ENCODE results near the gene CYP19A1.
"Not testable (repeated sequence)": the region's sequence is repeated elsewhere in the genome, so short reads cannot be mapped to it uniquely, and the experiment has no call there.

The CYP19A1 gene

DNA sequence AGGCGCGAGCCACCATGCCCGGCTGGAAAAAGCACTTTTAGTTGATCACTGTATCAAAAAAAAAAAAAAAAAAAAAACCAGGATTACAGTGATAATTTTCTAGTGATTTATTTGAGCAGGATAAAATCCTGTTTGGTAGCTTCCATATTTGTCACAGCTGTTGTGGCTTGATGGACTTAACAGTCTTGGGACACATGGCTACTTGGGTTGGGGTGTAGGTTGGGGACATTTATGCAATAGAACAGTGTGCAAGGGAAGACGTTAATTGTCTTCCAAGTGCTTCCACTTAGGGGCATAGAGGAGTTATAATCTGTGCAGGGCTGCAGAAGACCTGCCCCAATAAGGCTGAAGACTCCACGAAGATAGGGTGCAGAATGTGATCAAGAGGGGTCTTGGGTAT is 136.8 kb downstream of the CYP19A1 start:
- no peak for DNase-seq

DNA sequence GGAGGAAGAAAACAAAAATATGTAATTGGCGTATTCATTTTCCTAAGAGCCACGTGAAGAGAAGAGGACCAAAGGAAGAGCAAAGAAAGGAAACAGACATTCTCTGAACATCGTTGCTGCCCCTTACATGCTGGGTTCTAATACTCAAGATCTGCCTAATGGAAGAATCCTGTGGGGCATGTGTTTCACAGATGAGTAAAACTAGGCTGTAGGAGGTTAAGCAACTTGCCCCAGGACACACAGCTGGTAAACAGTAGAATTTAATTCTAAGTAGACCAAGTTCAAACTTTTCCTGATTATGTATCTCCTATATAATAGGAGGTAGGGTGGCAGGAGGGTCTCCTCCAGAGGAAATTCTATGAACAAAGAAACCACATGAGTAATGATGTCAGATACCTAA is 137.6 kb downstream of the CYP19A1 start:
- no peak for DNase-seq

DNA sequence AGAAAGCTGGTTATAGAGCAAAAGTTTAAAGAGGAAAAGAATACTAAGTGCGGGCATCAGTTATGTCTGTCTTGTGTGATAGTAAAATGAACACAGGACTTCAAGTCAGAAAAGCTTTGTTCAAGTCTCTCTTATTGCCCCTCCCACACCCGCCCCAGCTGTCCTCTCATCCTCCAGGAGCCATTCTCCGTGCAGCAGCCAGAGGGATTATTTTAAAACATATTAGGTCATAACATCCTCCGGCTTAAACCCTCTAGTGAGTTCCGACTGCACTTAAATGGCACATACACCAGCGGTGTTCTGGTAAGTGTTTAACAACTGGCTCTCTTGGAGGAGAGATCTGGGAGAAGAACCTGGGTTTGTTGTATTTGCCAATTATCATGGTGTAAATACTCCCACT is 138.9 kb downstream of the CYP19A1 start:
- DNase-seq, result no peak

DNA sequence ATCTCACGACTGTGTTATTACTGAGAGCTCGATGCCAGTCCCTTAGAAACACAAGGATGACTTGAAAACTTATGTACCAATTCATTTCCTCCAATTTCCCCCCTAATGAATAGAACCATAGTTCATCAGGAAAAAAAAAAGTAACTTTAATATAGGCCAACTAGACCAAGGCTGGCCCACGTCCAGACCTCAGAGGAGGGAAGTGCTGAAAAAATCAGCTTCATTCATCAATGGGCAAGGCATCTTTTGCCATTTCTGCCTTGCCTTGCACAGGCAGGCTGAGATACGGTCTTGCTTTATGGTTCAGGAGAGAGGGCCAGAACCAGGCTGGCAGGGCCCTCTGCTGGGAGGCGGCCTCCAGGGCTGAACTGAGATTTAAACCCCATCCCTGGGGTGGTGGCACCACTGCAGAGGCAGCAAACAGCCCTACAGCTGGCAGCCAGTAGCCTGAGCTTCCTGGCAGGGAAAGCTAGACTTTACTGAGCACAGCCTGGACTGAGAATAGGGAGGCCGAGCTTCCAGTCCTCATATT is 139.6 kb downstream of the CYP19A1 start:
- no peak for DNase-seq

DNA sequence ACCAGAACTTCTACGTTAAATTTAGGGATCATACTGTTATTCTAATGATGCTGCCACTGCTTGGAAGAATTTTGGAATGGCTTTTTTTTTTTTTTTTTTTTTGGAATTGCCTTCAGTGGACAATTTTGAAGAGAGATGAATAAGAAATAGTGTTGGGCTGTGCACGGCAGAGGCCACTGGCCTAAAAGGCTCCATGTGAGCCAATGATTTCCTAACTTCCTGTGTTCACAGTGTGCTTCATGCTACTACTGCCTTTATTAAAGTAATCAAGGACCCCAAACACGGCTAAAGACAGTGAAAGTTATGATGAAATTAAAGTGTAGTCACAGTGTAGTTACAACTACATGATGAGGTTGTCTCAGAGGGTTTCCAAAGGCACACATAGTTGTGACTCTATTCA is 142.9 kb downstream of the CYP19A1 start:
- no peak for DNase-seq

DNA sequence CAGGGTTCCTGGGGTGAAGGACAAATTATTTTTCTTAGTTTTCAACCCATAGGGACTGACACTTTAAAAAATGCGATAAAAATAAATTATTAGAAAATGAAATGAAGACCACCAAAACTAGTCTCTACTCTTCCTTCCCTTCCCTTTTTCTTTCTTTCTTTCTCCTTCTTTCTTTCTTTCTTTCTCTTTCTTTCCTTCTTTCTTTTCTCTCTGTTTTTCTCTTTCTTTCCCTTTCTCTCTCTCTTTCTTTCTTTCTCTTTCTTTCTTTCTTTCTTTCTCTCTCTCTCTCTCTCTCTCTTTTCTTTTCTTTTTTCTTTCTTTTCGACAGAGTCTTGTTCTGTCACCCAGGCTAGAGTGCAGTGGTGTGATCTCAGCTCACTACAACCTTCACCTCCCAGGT is 144.4 kb downstream of the CYP19A1 start:
- no peak for DNase-seq

DNA sequence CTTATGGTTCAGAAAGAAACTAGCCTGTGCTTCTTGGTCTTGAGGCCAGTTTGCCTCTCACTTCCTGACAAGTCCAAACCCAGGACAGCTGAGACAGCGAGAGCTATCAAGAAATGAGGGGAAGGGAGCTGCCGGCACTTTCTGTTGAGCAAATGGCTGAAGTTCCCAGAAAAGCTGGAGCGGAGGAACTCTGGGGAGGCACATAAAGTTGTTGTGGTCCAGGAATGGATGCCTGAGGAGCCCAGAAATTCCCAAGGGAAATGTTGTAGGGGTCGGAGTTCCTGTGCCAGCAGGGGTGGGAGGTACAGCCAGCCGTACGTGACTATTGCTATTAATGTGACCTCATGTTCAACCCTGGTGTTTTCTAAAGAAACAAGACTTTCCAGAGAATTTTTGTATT is 144.9 kb downstream of the CYP19A1 start:
- DNase-seq, result no peak

DNA sequence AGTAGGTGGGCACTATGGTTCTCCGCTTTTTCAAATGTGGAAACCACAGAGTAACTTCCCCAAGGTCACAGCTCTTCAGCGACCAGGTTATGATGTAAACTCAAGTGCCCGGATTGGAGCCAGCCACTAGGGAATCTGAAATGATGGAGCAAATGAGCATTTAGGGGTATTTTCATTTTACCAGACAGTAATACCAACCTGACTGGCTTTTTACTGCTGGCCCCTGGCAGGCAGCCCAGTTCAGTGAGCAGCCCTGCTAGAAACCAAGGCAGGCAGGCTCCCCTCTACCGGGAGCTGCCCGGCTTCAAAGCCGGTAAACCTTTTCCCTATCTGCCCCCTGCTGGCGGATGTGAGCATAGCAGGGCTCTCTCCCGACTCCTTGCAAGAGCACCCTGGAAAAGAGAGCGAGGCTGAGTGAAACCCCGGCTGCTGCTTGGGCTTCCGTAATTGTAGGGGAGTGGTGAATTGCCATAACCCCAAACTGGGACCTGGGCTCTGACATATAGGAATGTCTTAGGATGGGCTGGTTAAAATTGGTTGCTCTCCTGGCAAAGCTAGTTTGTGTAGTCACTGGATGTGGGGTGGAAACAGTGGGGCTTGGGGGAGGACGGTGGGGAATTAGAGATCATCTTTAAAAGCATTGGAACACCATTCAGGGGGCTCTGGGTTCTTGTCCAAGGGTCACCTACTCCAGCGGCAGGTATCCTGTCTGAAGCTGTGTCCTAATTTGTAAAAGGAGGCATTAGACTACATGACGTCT is 145.7 kb downstream of the CYP19A1 start:
- DNase-seq, result peak; percentile 47

DNA sequence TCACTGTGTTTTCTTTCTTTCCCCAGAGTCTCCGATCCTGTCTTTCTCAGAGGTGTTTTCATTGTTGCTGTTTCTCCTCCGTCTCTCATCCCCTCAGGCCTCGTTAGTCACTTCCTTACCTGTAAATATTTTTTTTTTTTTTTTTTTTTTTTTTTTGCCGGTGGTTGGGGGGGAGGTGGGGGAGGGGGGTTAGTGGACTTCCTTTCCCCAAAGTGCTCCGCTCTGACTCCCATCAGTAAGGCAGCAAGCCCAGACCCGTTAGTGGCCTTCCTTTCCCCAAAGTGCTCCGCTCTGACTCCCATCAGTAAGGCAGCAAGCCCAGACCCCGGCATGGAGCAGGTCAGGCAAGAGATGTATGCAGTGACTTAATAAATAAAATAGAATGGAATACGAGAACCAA is 146.6 kb downstream of the CYP19A1 start:
- no peak for DNase-seq

DNA sequence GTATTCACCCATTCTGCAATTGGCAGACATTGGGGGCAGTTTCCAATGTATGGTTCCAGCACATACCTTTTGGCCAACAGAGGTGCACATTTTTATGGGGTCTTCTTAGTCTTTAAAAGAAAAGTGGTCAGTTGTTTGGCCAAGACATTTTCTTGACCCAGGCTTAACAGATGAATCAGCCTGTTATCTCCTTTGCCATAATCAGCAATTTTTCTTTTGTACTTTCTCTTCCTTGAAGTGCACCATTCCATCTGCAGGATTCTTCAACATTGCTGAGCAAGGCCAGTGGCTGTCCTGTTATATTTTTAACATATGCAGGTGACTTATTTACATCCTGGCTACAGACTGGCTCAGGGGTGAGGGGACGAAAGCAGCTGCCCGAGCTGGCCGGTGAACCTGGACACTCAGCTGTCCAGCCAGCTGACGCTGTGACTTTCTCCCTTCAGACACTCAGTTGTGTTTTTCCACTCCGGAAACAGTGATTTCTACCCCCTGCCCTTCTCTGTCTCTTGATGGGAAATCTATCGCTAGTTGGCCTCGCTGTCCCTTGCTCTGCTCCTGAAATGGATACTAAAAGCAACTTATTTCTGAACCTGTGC is 147.2 kb downstream of the CYP19A1 start:
- no peak for DNase-seq

DNA sequence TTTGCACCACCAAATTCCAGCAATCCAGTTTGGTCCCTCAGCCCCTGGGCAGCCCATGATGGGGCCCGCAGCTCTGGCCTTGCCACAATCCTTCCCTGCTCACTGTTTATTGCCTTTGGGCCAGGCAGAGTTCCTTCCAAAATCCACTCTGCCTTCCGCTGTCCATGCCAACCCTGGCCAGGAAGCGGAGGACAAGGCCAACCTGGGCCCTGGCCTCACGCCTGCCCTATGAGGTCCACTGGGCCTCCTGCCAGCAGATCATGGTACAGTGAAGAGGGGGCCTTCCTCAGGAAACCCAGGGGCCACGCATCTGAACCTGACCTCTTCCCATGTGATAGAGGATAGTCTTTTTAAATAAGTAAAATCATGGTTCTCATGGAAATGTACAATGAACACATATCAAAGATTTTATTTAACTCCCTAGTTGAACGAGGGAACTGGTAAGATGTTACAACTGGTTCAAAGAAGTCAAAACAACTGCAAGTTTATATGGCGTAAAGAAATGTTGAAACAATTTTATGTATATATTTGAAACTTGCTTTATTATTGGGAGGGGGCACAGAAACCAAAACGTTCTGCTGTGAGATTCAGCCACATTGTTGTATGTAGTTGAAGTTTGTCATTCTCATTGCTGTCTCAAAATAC is 147.8 kb downstream of the CYP19A1 start:
- no peak for DNase-seq

DNA sequence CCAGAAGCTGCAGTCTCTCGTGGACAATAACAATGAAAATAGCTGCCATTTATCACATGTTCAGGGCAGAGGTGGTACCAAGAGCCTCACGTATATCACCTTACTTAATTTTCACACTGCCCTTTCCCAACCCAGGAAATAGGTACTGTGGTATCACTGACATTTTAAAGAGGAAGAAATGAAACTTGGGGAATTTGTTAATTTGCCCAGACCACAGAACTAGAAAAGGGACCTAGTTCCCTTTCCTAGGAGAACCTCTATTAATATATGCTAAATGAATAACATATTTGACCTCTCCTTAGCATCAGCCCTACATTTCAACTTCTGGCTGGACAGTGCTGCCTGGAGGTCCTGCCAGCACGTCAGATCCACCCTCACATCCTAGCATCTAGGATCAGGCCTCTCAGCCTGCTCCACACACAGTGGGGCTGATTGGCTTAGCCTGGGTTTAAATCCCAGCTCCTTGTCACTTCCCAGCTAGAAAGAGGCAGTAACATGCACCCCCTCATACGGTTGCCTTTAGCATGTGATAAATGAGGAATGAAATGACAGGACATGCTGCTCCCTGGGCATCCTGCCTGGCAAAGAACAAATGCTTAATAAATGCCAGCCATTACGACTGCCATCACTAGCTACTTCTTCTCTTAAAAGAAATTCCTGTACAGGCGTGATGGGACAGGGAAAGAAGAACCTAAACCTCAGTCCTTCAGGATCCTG is 148.6 kb downstream of the CYP19A1 start:
- DNase-seq, result no peak

DNA sequence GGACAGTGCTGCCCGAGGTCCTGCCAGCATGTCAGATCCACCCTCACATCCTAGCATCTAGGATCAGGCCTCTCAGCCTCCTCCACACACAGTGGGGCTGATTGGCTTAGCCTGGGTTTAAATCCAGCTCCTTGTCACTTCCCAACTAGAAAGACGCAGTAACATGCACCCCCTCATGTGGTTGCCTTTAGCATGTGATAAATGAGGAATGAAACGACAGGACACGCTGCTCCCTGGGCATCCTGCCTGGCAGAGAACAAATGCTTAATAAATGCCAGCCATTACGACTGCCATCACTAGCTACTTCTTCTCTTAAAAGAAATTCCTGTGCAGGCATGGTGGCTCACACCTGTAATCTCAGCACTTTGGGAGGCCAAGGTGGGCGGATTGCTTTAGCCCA is 149.6 kb downstream of the CYP19A1 start:
- not testable (repeated sequence) for DNase-seq

DNA sequence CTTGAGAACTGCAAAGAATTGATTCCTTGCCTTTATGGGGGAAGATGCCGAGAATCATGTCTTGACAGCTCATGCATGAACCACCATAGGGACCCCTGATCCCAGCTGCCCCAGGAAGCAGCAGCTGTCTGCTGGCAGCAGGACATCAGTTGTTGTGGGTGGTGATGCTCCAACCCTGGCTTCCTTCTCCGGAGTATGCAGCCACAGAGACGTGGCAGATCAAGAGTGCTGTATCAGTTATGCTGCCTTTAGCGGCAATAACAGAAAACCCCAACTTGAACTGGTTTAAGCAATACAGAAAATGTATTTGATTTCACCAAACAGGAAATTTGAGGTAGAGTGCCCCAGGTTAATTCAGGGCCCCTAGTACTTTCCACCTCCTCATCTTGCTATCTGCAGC is 151.5 kb downstream of the CYP19A1 start:
- DNase-seq, result no peak

DNA sequence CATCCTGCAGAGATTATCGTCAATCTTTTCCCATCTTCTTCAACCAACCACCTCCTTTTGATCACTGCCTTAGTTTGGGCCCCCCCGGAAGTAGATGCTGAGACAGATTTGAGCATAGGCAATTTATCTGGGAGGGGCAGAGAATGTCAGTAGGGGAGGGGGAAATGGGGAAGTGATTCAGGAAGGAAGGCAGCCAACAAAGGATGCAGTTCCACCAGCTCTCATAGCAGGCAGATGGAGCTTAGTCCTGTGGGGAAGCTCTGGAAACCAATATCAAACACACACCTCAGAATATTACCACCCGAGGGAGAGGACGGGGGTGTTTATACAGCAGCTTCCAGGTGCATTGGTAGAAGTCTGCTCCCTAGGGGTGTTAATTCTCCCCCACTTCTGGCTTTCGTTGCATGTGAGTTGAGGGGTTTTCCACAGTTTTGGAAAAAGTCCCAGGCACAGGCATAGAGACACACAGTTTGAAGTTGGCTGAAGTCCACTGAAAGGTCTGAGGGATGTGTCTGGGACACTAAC is 152.2 kb downstream of the CYP19A1 start:
- DNase-seq, result no peak

DNA sequence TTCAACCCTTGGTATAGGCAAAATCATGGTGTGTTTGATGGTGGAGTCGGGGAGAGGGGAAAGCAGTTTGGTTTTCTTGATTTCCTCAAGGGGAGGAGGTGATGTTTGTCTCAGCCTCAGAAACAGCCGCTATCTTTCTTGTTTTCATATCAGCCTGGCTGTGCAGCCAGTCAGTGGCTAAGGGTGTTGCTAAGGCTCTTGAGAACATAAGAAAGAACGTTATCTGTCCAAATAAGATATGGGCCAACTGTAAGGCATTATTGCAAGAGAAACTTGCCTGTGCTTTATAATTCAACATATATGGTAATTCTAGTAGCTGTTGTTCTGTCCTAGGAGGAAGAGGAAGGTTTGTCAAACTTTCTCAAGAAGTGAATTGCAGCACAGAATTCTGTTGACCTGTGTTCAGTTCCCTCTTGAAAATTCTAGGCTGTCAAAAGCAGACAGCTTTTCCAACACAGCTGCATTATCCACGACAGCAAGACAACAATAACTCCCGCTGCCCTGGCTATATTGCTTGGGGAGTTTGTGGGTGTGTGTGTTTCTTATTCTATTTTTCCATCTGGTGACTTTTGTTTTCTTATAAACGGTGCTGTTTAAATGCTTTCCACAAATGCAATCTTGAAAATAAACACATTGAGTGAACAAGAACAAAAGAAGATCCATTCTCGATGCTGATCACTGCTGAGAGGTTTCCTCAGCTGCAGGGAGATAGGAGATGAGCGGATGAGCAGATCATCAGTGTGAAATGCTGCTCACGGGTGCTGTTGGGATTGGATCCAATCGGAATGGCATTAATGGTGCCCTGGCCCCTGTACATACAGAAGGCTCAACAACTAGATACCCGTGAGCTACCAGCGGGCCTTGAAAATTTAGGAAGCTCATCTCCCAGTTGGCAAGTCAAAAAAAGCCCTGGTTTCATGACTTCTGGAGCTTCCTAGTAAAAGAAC is 152.9 kb downstream of the CYP19A1 start:
- no peak for DNase-seq

DNA sequence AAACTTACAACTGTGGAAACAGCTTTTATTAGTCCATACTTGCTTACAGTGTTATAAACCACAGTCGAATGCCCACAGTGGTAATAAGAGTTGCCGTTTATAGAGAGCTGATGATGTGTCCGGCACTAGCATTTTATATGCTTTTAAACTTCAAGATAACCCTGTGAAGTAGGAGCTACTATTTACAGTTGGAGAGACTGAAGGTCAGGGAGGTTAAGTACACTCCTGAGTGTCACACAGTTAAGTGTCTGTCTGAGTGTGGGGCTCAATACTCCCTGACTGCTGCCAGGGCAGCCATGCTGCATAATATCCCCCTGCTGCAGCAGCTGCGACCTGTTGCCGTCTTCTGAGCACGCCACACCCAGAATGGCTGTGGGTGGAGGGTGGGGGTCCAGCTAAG is 153.8 kb downstream of the CYP19A1 start:
- DNase-seq, result no peak

DNA sequence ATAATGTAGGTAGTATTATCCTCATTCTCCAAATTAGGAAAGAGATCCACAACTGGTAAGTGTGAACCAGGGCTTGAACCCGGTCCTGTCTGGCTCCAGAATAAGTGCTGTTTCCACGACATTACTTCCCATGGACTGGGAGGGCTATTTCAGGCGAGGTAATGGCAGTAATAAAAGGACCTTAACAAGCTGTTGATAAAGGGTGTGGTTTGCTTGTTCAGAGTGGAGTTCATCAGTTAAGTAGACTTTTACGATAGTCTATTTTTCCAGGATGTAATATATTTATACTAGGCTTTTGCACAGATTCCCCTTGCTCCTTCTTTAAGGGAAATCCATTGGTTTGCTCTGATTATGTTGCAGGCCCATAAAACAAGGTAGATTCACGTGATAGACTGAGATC is 155.3 kb downstream of the CYP19A1 start:
- DNase-seq, result no peak

DNA sequence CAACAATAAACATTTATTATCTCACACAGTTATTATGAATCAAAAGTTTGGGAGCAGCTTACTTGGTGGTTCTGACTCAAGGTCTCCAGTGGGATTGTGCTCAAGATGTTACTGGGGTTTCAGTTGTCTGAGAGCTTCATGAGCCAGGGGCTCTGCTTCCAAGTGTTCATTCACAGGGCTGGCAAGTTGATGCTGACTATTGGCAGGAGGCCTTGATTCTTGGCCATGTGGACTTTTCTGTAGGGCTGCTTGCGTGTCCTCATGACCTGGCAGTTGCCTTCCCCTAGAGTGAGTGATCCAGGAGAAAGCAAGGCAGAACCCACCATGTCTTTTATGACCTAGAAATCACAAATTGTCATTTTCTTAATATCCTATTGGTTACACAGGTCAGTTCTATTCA is 156.5 kb downstream of the CYP19A1 start:
- no peak for DNase-seq

DNA sequence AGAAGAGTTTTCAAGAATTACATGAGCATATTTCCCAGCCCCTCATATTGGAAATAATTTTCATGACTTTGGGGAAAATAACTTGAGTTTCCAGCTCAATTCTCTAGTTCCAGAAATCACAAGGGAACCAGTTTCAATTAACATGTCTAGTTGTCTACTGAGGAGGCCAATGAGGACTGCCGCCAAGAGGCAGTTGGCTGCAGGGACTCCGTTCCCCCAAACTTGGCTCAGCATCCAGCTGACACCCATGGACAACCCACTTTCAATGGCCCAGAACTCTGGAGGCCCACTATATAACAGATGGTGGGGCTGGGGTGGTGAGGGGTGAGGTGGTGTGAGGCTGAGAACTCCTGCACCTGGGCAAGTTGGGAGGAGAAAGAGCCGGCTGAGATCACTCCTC is 157.2 kb downstream of the CYP19A1 start:
- no peak for DNase-seq

DNA sequence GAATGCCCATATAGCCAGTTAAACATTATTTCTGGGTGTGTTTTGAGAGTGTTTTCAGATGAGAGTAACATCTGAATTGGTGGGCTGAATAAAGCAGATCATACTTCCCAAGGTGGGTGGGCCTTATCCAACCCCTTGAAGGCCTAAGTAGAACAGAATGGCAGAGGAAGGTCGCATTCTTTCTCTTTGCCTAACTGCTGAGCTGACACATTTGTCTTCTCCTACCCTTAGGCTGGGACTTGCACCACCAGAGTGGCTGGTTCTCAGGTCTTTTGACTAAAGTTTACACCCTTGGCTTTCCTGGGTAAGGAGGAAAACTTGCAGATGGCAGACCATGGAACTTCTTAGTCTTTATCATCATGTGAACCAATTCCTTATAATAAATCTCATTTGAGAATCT is 157.9 kb downstream of the CYP19A1 start:
- DNase-seq, result no peak

DNA sequence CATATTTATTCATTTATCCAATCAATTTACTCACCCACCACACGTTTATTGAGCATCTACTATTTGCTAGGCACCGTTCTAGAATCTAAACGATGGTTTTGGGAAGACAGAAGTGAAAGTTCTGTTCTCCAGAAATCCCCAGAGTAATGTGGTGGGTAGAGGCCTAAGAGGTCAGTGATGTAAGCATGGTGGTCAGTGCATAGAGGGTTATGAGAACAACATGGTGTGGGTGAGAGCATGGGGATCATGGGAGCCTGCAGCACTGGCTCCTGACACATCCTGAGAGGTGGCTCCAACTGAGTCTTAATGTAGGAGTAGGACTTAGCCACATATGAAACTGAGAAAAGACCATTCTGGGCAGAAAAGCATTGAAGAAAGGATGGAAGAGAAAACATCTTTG is 158.4 kb downstream of the CYP19A1 start:
- DNase-seq, result no peak

All from NCI-H774 (cell line).